Sigmoid colon (tissue), 4 donors: ENCODE results near the gene FASN.

Experiments
- POLR2A ChIP-seq, 2 donors: fragments of 450-650 bp; IDR thresholded peaks; one replicate each; pipeline ENCODE4 v1.6.1; 2016; ENCODE audit warnings: antibody characterized with exemption in 2 of 2, mild to moderate bottlenecking in 2 of 2, moderate library complexity in 2 of 2
- POLR2AphosphoS5 ChIP-seq, 4 donors: sonication (generic); formaldehyde crosslinking; IDR thresholded peaks; one replicate each; pipeline ENCODE4 v1.6.1; 2017; ENCODE audit warnings: antibody characterized with exemption in 4 of 4
- TF ChIP-seq, protein P1 (sequence below), 4 experiments: fragments of 450-650 bp in 3 of 4; fragments of 200-600 bp in 1 of 4; IDR thresholded peaks; one replicate each; pipeline ENCODE4 v1.5.1; 2016 to 2019; ENCODE audit warnings: antibody characterized with exemption in 4 of 4, mild to moderate bottlenecking in 3 of 4, moderate library complexity in 2 of 4

- TF ChIP-seq POLR2AphosphoS5 (IDR thresholded peaks at IDR 0.05) (no peak), POLR2A (IDR thresholded peaks at IDR 0.05) (no peak)
- TF ChIP-seq, protein P1, sequence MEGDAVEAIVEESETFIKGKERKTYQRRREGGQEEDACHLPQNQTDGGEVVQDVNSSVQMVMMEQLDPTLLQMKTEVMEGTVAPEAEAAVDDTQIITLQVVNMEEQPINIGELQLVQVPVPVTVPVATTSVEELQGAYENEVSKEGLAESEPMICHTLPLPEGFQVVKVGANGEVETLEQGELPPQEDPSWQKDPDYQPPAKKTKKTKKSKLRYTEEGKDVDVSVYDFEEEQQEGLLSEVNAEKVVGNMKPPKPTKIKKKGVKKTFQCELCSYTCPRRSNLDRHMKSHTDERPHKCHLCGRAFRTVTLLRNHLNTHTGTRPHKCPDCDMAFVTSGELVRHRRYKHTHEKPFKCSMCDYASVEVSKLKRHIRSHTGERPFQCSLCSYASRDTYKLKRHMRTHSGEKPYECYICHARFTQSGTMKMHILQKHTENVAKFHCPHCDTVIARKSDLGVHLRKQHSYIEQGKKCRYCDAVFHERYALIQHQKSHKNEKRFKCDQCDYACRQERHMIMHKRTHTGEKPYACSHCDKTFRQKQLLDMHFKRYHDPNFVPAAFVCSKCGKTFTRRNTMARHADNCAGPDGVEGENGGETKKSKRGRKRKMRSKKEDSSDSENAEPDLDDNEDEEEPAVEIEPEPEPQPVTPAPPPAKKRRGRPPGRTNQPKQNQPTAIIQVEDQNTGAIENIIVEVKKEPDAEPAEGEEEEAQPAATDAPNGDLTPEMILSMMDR (IDR thresholded peaks at IDR 0.05), result no peak
Observed at GRCh38 chr17:82034371-82035011, 63.5 kb downstream of the FASN start.
